ENCODE measurements around the gene PRXL2C.

- TF ChIP-seq POLR2A (IDR thresholded peaks at IDR 0.05) (no peak), POLR2AphosphoS5 (IDR thresholded peaks at IDR 0.05) (no peak)
- TF ChIP-seq, protein P1, sequence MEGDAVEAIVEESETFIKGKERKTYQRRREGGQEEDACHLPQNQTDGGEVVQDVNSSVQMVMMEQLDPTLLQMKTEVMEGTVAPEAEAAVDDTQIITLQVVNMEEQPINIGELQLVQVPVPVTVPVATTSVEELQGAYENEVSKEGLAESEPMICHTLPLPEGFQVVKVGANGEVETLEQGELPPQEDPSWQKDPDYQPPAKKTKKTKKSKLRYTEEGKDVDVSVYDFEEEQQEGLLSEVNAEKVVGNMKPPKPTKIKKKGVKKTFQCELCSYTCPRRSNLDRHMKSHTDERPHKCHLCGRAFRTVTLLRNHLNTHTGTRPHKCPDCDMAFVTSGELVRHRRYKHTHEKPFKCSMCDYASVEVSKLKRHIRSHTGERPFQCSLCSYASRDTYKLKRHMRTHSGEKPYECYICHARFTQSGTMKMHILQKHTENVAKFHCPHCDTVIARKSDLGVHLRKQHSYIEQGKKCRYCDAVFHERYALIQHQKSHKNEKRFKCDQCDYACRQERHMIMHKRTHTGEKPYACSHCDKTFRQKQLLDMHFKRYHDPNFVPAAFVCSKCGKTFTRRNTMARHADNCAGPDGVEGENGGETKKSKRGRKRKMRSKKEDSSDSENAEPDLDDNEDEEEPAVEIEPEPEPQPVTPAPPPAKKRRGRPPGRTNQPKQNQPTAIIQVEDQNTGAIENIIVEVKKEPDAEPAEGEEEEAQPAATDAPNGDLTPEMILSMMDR (IDR thresholded peaks at IDR 0.05): no peak
These were observed 11.0 kb downstream of the PRXL2C start for GRCh38 chr9:96644137-96644536.

All from breast epithelium (tissue), 3 donors.